Sigmoid colon (tissue), 7 donors: ENCODE data around the gene INSRR. TPM values are rescaled to one million over a fixed set of nuclear protein-coding genes. Genes with fewer than 3 reads are reported as not detected.

Source experiments
- DNase-seq: peaks from one replicate; pipeline ENCODE4 v3.0.0-alpha.2; 2019
- H3K27ac ChIP-seq, 4 donors: fragments of 200-600 bp; sonication (generic); one replicate each; pipeline ENCODE4 v1.5.1; 2016 to 2019; ENCODE audit warnings: mild to moderate bottlenecking in 1 of 4
- H3K27me3 ChIP-seq, 3 donors: fragments of 200-600 bp; sonication (generic); one replicate each; pipeline ENCODE4 v1.5.1; 2019; ENCODE audit warnings: mild to moderate bottlenecking in 1 of 3
- H3K36me3 ChIP-seq, 4 donors: fragments of 200-600 bp; sonication (generic); one replicate each; pipeline ENCODE4 v1.5.1; 2016 to 2019
- H3K4me1 ChIP-seq, 4 donors: fragments of 200-600 bp; sonication (generic); one replicate each; pipeline ENCODE4 v1.5.1; 2017 to 2019
- H3K4me3 ChIP-seq, 4 donors: fragments of 200-600 bp; sonication (generic); one replicate each; pipeline ENCODE4 v1.5.1; 2017 to 2019; ENCODE audit warnings: mild to moderate bottlenecking in 2 of 4, moderate library complexity in 1 of 4
- H3K9me3 ChIP-seq, 4 donors: fragments of 200-600 bp in 3 of 4; sonication (generic) in 3 of 4; one replicate each; pipeline versions ENCODE4 v1.5.1 to v1.6.1; 2013 to 2019
- CTCF ChIP-seq, 4 experiments: fragments of 450-650 bp in 3 of 4; fragments of 200-600 bp in 1 of 4; IDR thresholded peaks; one replicate each; pipeline ENCODE4 v1.5.1; 2016 to 2019; ENCODE audit warnings: antibody characterized with exemption in 4 of 4, mild to moderate bottlenecking in 3 of 4, moderate library complexity in 2 of 4
- EP300 ChIP-seq, 4 donors: sonication (generic); formaldehyde crosslinking; IDR thresholded peaks; one replicate each; pipeline ENCODE4 v1.6.1; 2017; ENCODE audit warnings: antibody characterized with exemption in 4 of 4
- POLR2A ChIP-seq, 2 donors: fragments of 450-650 bp; IDR thresholded peaks; one replicate each; pipeline ENCODE4 v1.6.1; 2016; ENCODE audit warnings: antibody characterized with exemption in 2 of 2, mild to moderate bottlenecking in 2 of 2, moderate library complexity in 2 of 2
- POLR2AphosphoS5 ChIP-seq, 4 donors: sonication (generic); formaldehyde crosslinking; IDR thresholded peaks; one replicate each; pipeline ENCODE4 v1.6.1; 2017; ENCODE audit warnings: antibody characterized with exemption in 4 of 4
- WGBS, 2 donors: extraction: QIAGEN DNeasy Blood & Tissue Kit; methylation state at CpG; one replicate each; pipeline ENCODE4 v1.1.7; 2013; 5-methylcytosine and 5-hydroxymethylcytosine counted together
- intact Hi-C: fragments of 100-400 bp; cut with DNase I; formaldehyde crosslinking; loops from one replicate; pipeline ENCODE4 v1.15.1; 2023
- polyA plus RNA-seq, 3 donors: library from polyadenylated mRNA; stranded (reverse); fragments of 200-250 nt; gene quantifications; one replicate each; pipeline ENCODE4 v1.2.3, GENCODE V29; 2013
- total RNA-seq, 4 donors: library from RNA; depleted of rRNA; stranded (reverse); fragments of >200 nt; gene quantifications; one replicate each; pipeline ENCODE4 v1.1.0, GENCODE V29; 2016
- donor health status: healthy with polysubstance abuse.
- donor health status: Bipolar disorder and iron deficiency.
- donor health status: healthy.

The INSRR gene
- total and polyA plus RNA-seq, 7 donors: 0.06 TPM; not detected in 6

DNA sequence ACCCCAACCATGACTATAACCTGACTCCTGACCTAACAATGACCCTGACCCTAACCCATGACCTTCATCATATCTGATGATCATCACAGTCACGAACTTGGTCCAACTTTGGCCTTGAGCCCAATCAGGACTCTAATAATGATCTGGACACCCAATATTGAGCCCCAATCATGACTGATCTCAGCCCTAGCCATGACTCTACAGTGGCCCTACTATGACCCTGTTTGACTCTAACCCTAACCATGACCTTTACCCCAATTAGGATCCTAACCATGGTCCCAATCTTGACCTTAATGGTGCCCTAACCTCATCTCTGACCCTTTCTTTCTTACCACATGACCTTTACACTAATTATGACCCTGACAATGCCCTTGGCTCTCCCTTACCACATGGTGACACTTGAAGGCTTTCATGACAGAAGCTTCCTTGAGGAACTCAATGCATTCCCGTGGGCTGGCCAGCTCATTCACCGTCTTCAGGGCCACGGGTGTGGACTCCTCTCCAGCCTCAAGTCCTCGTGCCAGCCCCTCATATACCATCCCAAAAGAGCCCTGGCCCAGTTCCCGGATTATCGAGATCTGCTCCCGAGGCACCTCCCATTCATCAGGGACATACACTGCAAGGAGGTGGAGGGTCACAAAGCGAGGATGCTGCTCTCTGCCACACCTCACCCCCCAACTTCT is 16.2 kb downstream of the INSRR start:
- Histone ChIP-seq H3K36me3 (no peaks in the 10 kb centered on the region), H3K27ac (no peak overlapping the region), H3K27me3 (peaks cover 11 to 86% (median 33%) of the 10 kb centered on the region in 3 donors), H3K9me3 (no peaks in the 10 kb centered on the region), H3K4me3 (no peak overlapping the region), H3K4me1 (peaks cover 0 to 10% (median 5%) of the 10 kb centered on the region in 4 donors)
- no peak for DNase-seq
- WGBS, 2 donors: 78 to 86% methylated on average over 9 of the region's 9 CpGs
- TF ChIP-seq EP300 (IDR thresholded peaks at IDR 0.05) (no peak), POLR2AphosphoS5 (IDR thresholded peaks at IDR 0.05) (no peak), POLR2A (IDR thresholded peaks at IDR 0.05) (no peak), CTCF (IDR thresholded peaks at IDR 0.05) (no peak)
- intact Hi-C loops: no loop called here

GRCh38 chr1:156841295-156841855 is 17.5 kb downstream of the INSRR start:
- intact Hi-C loops: no loop called here
- Histone ChIP-seq H3K27ac (no peak overlapping the region), H3K36me3 (no peaks in the 10 kb centered on the region), H3K4me1 (peaks cover 0 to 10% (median 5%) of the 10 kb centered on the region in 4 donors), H3K9me3 (no peaks in the 10 kb centered on the region), H3K27me3 (peaks cover 11 to 85% (median 33%) of the 10 kb centered on the region in 3 donors), H3K4me3 (no peak overlapping the region)
- 73 to 80% methylated on average over 16 of the region's 16 CpGs for WGBS, 2 donors
- no peak for DNase-seq
- no peak for TF ChIP-seq POLR2AphosphoS5 (IDR thresholded peaks at IDR 0.05)
- no peak for TF ChIP-seq EP300 (IDR thresholded peaks at IDR 0.05)
- TF ChIP-seq CTCF (IDR thresholded peaks at IDR 0.05): no peak
- TF ChIP-seq POLR2A (IDR thresholded peaks at IDR 0.05): no peak

DNA sequence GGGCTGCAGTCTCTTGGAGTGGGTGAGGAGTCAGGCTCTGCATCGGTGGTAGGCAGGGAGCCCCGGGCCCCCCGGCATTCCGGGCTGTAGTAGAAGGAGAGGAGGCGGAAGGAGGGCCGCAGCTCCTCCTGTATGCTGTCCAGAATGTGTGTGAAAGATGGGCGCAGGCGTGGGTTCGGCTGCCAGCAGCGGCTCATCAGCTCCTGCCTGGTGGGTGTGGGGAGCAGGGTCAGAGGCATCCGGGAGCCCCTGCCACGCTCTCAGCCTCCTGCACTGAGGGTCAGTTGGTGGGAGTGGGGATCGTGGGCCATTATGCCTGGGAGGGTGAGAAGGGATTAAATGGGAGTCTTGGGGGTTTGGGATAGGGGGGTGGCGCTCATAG is 18.0 kb downstream of the INSRR start:
- Histone ChIP-seq H3K27me3 (peaks cover 11 to 80% (median 28%) of the 10 kb centered on the region in 3 donors), H3K4me3 (no peak overlapping the region), H3K36me3 (no peaks in the 10 kb centered on the region), H3K9me3 (no peaks in the 10 kb centered on the region), H3K4me1 (peaks cover 0 to 10% (median 5%) of the 10 kb centered on the region in 4 donors), H3K27ac (no peak overlapping the region)
- WGBS, 2 donors: 55 to 73% methylated on average over 14 of the region's 14 CpGs
- TF ChIP-seq POLR2A (IDR thresholded peaks at IDR 0.05): no peak
- no peak for TF ChIP-seq POLR2AphosphoS5 (IDR thresholded peaks at IDR 0.05)
- no peak for TF ChIP-seq CTCF (IDR thresholded peaks at IDR 0.05)
- TF ChIP-seq EP300 (IDR thresholded peaks at IDR 0.05): no peak
- intact Hi-C loops: no loop called here
- DNase-seq: no peak

DNA sequence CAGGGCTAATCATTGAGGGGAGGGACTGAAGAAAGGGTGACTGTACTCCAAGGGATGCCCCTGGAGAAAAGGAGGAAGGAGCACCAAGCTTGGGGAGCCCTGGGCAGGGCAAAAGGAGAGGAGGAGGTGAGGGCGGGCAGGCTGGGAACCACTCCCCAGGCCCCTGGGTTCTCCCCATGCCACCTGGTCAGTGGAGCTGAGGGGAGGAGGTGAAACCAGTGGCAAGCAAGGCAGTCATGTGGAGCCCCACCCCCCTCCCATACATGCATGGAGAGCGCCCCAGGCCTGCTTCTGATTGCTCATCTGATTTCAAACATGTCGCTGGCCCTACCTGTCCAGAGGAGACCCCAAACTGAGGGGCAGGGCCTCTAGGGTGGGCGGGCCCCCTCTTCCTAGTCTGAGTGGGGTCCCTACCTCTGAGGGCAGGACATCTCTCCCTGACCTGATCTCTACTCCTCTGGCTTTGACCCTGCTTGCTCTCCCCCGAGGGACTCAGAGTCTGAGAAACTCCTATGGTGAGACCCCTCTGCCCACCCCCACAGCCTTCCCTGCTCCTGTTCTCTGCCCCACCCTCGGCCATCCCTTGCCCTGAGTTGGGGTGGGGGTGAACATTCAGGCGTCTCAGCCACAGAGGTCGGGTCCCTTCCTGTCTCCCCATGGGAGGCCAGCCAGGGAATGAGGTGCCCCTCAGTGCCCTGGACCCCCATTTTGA is 18.6 kb downstream of the INSRR start:
- intact Hi-C loops: no loop called here
- 41 to 64% methylated on average over 8 of the region's 8 CpGs for WGBS, 2 donors
- no peaks in the 10 kb centered on the region for H3K36me3 ChIP-seq
- H3K27ac ChIP-seq: no peak overlapping the region
- TF ChIP-seq POLR2AphosphoS5 (IDR thresholded peaks at IDR 0.05) (no peak), CTCF (IDR thresholded peaks at IDR 0.05) (no peak), POLR2A (IDR thresholded peaks at IDR 0.05) (no peak), EP300 (IDR thresholded peaks at IDR 0.05) (no peak)
- H3K27me3 ChIP-seq: peaks cover 10 to 74% (median 23%) of the 10 kb centered on the region in 3 donors
- no peak overlapping the region for H3K4me3 ChIP-seq
- peaks cover 0 to 8% (median 4%) of the 10 kb centered on the region in 4 donors for H3K4me1 ChIP-seq
- no peaks in the 10 kb centered on the region for H3K9me3 ChIP-seq
- no peak for DNase-seq
